Pons (tissue), 1 donor: ENCODE results near the gene SEMA6B.

Experiments
- DNase-seq: peaks from one replicate; pipeline ENCODE4 v3.0.0-alpha.2; 2016; ENCODE audit warnings: low spot score

Gene SEMA6B

DNA sequence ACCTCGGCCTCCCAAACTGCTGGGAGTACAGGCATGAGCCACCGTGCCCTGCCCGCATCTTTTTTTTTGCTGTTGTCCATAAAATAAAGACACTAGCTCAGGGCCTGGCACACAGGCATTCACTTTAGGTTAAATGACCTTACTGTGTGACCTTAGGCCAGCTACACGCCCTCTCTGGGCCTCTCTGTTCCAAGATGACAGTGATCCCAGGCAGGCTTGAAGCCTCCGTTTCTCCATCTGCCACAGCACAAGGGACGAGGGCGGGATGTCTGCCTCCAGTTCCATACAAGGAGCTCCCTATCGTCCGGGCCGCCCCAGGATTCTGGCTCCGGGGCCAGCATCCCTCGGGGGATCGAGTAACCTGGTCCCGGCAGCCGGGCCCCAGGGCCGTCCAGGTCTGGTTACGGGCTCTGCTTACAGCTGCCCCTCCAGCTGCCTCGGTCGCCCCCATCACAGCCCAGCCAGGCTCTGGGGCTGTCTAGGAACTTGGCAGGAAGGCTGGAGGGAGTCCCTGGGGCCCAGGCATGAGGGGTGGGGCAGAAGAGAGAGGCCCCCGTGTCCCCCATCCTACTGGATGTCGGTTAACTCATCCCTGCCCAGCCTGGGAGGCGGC, 11.9 kb upstream of the SEMA6B start:
- DNase-seq = no peak

DNA sequence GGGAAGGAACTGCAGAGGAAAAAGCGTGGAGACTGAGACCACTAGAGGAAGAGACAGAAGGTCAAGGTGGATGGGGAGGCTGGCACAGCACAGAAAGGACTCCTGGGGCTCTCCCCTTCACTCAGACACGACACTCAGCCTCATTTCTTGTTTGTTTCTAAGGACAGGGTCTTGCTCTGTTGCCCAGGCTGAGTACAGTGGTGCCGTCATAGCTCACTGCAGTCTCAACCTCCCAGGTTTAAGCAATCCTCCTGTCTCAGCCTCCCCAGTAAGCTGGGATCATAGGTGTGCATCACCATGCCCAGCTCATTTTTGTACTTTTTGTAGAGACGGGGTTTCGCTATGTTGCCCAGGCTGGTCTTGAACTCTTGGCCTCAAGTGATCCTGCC, 11.4 kb upstream of the SEMA6B start:
- no peak for DNase-seq

DNA sequence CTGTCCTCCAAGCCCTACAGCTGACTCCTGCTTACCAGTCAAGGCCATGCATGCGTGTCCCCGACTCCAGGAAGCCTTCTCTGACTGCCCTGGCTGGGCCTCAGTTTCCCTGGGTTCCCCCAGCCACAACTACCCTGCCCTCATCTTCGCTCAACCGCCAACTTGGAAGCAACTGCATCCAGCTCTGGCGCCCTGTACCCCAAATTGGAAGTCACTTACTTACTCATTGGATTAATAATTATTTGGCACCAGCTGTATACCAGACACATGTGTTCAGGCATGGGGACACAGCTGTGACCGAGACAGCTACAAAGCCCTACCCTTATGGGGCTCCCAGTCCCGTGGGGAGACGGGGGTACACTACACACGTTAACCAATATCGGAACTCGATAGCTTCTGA, 10.9 kb upstream of the SEMA6B start:
- no peak for DNase-seq

DNA sequence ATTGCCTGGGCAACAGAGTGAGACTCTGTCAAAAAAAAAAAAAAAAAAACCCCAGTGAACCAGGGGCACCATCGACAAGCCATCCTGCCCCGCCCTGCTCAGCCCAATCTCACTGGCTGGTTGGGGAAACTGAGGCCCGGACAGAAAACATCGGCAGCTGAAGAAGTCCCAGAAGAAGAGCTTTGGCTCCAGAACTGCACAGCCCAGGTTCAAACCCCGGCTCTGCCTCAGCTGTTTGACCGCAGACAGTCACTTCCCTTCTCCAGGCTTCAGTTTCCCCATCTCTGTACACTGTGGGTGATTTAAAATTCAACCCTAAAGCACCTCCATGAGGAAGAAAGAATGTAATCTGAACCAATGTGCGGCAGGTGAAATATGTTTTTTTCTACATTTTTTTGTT, 9.4 kb upstream of the SEMA6B start:
- peak; percentile 26 for DNase-seq

DNA sequence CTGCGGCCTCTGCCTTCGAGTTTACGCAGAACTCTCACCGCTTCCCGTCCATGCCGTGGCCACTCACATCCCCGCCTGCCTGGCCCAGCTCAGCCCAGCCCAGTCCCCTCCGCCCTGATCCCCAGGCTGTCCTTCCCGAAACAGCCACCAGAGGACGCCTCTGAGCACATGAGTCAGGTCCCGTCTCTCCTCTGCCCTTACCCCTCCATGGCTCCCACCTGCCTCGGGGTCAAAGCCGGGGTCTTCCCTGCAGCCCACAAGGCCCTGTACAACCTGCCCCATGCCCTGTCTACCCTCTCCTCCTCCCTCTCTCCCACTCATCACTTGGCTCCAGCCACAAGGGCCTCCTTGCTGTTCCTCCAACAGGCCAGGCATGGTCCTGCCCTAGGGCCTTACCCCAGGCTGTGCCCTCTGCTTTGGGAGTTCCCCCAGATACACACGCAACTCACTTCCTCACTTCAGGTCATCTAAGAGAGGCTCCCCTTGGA, 8.1 kb upstream of the SEMA6B start:
- no peak for DNase-seq

DNA sequence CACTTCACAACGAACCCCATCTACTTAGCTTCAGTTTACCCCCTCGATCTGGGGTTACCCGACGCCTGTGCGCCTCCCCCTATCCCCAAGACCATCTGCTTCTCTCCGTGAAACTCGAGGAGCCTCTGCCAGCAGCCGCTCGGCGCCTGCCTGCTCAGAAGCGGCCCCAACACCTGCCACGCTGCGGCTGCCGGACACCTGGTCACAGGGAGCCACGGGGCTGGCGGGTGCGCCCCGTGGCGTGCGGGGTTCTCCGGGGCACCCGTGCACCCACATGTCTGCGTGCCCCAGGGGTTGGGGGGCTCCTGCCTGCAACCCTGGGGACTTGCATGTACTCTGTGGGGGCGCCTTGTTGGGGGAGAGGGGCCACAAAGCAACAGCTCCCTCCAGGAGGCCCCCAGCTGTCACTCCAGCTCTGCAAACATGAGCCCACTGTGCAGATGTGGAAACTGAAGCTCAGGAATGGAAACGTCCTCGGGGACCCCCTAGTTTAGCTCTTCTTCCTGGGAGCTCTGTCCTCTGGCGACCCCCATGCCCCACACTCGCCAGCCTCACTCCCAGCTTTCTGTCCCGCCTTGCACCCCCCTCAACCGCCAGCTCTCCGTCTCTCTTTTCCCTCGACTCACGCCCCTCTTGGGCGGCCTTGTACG, 7.0 kb upstream of the SEMA6B start:
- no peak for DNase-seq

DNA sequence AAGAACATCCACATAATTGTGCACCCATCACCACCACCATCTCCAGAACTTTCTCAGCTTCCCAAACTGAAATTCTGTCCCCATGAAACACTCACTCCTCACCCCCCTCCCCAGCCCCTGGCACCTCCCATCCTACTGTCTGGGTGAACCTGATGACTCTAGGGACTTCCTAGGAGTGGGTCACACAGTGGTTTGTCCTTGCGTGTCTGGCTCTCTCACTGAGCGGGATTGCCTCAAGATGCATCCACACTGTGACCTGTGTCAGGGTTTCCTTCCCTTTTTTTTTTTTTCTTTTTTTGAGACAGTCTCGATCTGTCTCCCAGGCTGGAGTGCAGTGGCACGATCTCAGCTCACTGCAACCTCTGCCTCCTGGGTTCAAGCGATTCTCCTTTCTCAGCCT, 4.1 kb upstream of the SEMA6B start:
- peak; percentile 9 for DNase-seq

DNA sequence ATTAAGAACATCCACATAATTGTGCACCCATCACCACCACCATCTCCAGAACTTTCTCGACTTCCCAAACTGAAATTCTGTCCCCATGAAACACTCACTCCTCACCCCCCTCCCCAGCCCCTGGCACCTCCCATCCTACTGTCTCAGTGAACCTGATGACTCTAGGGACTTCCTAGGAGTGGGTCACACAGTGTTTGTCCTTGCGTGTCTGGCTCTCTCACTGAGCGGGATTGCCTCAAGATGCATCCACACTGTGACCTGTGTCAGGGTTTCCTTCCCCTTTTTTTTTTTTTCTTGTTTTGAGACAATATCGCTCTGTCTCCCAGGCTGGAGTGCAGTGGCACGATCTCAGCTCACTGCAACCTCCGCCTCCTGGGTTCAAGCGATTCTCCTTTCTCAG, 2.6 kb upstream of the SEMA6B start:
- DNase-seq = peak; percentile 22

DNA sequence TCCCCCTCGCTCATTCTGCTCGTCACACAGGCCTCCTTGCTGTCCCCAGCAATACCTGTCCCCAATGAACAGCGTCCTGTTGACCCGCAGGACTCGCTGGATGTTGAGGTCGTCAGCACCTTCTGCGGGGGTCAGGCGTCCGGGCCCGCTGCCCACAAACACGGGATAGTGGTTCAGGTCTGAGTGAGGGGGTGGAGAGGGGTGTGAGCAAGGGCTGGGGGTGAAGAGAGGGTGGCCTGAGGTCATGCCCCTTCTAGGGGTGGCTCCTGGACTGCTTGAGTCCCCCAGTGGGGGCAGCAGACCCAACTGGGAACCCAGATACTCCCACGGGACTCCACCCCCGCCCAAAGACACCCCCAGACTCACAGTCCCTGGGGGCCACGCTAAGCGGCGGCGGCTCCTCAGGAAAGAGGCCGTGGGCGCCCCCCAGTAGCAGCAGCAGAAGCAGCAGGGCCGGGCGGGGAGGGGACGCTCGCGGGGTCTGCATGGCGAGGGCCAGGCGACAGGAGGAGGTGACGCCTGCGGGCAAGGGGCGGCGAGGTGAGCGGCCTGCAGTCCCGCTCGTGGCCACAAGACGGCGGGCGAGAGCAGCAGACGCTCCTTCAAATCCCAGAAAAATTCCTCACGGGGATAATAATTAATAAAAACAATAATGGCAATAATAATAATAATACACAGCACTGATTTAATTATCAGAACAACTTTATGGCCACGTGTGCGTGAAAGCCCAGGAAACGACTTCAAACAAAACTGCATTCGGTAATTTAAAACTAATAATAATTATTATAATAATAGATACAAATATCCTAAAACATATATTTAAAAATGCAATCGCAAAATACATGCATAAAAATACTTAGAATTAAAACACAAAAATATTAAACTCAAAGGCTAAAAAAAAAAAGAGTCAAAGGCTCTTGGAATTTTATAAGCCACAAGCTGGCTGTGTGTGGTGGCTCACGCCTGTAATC, 1.2 kb downstream of the SEMA6B start:
- DNase-seq = no peak

DNA sequence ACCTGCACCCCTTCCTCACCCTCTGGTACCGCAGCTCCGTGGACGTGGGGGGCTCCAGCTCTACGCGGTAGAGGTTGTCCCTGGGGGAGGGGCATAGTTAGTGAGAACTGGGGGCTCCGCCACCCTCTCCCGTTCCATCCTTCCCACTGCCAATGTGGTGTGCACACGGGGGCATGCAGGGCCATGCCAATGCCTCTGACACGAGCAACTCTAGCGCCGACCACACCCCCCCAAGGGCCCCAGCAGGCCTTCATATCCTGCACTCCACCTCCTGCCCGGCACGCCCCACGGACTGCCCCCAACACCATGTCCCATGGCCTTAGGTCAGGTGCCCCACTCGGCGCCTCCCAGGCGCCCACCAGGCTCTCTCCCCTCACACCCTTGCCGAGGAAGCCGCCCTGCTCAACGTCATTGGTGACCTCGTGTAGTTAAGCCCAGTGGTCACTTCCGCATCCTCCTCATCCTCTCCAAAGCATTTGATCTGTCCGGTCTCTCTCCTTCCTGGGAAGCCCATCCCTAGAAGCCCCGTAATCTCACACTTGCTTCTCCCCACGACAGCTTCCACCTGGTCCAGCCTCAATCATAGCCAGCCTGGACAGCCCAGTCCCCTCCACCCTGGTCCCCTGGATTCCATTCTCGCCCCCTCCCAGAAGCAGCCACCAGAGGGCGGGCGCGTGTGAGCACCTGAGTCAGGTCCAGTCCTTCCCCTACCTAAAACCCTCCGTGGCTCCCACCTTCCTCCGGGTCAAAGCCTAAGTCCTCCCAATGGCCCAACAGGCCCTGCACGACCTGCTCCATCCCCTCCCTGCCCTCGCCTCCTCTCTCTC, 2.1 kb downstream of the SEMA6B start:
- DNase-seq = no peak

DNA sequence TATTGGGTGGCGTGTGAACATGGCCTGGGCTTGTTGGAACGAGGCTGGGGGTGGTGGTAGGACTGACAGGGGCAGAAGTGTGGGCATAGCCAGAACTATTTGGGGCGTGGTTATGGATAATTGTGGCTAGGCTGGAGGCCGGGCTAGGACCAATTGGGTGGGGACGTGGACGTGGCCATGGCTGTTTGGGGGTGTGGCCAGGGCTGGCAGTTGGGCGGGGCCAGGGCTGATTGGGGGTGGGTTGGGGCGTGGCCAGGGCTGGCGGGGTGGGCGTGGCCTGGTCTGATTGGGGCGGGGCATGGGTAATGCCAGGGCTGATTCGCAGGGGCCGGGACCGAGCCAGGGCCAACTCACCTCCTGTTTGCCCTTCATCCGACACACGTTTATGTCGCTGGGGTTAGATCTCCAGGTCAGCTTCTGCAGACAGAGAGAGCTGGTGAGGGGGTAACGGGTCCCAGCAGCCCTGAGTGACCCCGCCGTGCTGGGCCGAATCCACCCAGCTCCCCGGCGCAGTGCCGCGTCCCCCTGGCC, 2.8 kb downstream of the SEMA6B start:
- DNase-seq = no peak

DNA sequence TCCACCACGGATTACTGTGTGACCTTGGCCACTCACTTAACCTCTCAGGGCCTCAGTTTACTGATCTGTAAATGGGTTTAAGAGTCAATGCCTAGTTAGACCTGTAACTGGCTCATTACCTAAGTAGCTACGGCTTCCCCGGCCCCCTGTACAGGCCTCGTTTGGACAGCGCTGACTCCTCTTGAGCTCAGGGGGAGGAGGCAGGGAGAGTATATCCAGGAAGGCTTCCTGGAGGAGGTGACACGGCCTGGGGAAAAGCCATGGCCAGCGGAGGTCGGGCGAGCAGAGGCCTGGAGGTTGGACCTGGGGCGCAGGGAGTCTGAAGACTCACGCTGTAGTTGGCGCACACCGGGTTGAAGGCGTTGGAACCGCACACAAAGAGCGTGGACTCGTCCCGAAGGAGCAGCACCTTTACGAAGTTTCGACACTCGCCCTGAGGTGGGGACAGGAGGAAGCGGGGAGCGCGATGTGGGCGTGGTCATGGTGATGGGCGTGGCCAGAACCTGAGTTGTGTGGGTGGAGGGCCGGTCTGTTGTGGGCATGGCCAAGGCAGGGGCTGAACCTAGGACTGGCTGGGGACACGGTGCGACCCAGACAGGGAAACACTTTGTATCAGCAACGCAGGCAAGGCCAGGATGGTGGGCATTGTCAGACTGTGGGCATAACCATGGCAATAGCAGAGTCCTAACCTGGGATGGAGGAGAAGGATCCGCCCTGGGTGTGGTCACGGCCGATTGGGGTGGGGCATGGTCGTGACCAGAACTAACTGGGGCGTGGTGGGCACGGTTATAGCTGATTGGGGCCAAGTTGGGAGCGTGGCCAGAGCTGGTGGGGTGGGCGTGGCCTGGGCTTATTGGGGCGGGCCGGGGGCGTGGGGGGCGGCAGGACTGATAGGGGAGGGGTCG, 3.6 kb downstream of the SEMA6B start:
- no peak for DNase-seq

DNA sequence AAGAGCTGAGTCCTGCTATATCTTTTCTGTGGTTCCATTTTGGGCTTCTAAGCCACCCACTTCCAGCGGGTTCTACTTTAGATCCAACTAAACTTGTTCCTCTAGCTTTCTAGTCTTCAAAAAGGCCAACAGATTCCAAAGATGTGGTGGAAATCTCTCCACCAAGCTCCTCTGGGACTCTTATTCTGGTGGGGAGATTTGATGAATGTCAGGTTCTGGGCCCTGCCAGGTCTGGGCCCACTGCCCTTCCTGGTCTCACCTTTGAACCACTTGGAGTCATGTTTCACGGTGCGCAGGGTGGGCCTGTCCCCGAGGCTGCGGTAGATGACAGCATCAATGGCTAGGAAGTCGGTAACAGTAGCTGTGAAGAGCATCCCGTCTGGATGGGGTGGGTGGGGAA, 4.8 kb downstream of the SEMA6B start:
- no peak for DNase-seq

DNA sequence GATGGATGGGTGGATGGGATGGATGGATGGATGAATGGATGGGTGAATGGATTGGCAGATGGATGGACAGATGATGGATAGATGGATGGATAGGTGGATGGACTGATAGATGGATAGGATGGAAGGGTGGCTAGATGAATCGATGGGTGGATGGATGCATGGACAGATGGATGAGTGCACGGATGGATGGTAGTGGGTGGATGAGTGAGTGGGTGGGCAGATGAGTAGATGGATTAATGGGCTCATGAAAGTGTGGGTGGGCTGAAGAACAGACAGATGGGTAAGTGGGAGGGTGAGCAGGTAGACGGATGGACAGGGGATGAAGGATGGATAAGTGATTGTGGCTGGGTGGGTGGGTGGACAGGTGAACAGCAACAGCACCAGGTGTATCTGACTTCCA, 5.7 kb downstream of the SEMA6B start:
- DNase-seq = no peak

DNA sequence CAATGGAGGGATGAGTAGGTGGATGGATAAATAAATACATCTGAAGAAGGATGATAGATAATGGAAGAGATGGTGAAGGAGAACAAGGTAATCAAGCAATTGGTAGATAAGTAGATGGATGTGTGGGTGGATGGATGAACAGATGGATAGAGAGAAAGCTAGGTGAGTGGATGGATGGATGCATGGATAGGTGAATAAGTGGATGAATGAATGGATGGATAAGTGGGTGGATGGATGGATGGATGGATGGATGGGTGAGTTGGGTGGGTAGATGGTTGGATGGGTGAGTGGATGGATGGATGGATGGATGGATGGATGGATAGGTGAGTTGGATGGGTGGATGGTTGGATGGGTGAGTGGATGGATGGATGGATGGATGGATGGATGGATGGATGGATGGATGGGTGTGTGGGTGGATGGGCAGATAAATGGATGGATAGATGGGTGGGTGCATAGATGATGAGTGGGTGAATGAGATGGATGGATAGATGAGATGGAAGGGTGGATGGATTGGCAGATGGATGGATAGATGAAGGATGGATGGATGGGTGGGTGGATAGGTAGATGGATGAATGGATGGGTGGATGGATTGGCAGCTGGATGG, 6.3 kb downstream of the SEMA6B start:
- no peak for DNase-seq

DNA sequence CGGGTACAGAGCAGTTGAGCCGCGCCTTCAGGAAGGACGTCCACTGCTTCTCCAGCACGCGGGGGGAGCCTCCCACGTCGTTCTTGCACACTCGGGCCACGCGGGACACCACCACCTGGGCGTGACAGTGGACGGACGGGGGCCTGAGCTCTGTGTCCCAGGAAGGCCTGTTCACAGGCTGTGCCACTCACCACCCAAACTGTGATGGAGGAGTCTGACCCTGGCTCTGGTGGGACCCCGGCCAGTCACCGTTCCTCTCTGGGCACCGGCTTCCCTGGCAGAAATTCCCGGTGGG, 7.0 kb downstream of the SEMA6B start:
- DNase-seq = no peak

DNA sequence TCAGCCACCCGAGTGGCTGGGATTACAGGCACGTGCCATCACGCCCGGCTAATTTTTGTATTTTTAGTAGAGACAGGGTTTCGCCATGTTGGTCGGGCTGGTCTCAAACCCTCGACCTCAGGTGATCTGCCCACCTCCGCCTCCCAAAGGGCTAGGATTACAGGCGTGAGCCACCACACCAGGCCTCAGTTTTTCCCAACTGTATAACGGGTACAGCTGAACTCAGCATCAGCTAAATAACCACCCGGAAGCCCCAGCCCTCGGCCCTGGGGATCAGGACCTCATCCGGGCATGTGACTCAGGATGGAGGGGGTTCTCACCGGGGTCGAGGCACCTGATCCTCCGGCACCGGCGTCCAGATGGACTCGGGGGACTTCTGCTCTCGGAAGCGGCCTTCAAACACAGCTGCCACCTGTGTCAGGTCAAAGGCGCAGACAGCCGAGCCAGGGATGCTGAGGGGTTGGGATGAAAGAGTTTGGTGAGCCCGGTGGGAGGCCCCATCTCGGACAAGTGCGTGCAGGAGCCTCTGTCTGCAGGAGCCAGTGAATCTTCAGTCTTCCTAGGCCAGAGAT, 8.9 kb downstream of the SEMA6B start:
- DNase-seq = no peak

DNA sequence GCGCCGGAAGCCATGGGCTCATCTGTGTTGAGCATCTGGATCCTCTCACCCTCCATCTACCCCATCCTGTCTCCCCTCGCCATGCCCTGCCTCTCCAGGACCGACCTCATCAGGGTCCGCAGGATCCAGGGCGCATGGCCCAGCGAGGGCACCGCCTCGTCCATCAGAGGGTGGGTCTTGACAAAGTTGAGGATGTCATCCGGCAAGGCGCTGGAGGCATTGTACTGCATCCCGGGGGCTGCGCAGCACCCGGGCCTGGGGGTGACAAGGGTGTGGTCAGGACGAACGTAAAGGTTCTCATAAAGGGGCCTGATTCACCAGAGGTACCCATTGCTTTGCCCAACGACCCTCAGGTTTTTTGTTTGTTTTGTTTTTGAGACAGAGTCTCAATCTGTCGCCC, 9.5 kb downstream of the SEMA6B start:
- no peak for DNase-seq

DNA sequence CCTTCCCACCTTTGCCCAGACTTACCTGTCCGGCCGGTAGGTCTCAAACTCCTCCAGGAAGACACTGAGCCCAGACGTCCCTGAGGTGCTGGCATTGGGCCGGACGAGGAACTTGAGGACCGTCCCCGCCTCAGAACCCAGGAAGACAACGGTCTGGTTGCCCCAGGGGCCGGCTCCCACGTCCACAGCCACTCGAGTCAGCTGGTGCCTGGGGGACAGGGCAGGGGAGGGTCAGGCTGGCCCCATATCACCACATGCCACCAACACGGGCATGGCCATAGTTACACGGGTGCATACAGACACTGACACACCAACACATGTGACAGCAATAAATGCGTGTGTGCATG, 11.3 kb downstream of the SEMA6B start:
- DNase-seq = no peak
